SK-N-SH (cell line): ENCODE results near the gene TSHZ2. TPM values are rescaled to one million over a fixed set of nuclear protein-coding genes. Genes with fewer than 3 reads are reported as not detected.

Source experiments
- CTCF ChIA-PET: fragments of 300-600, 350-600 bp; formaldehyde crosslinking; extraction: SDS; loops from one replicate; lab custom pipeline; 2021; lab: Yijun Ruan, JAX
- POLR2A ChIA-PET: fragments of 350-600 bp; sonication (Branson Sonifier 250); formaldehyde crosslinking; extraction: SDS; loops from one replicate; lab custom pipeline; 2020; ENCODE audit warnings: antibody characterized with exemption, inconsistent platforms; lab: Yijun Ruan, JAX
- DNase-seq: peaks from one replicate; pipeline ENCODE4 v3.0.0; 2012
- H2AFZ ChIP-seq: fragments of 200-600 bp; sonication (generic); 2 replicates; pipeline ENCODE4 v1.8.1; 2016; ENCODE audit warnings: antibody characterized with exemption, mild to moderate bottlenecking, low read depth
- H3F3A ChIP-seq: fragments of 200-600 bp; sonication (generic); replicated peaks from 2 replicates; pipeline ENCODE3; 2016; ENCODE audit warnings: antibody characterized with exemption, mild to moderate bottlenecking; ENCODE audit not compliant: insufficient read depth
- H3K27ac ChIP-seq, 2 experiments: fragments of 200-500 bp in 1 of 2; fragments of 200-600 bp in 1 of 2; sonication (Bioruptor generic) in 1 of 2; sonication (generic), shearing (Covaris generic) in 1 of 2; 2 replicates each; pipeline versions ENCODE4 v1.5.1 to v1.6.1; 2014 to 2016; ENCODE audit warnings: low read depth in 2 of 2, inconsistent platforms in 1 of 2, low read length in 1 of 2, mild to moderate bottlenecking in 1 of 2, mixed read lengths in 1 of 2
- H3K27me3 ChIP-seq: fragments of 200-600 bp; sonication (generic), shearing (Covaris generic); 2 replicates; pipeline ENCODE4 v1.6.1; 2016; ENCODE audit warnings: mixed run types; ENCODE audit not compliant: insufficient read depth
- H3K36me3 ChIP-seq, 2 experiments: fragments of 200-500 bp in 1 of 2; fragments of 200-600 bp in 1 of 2; sonication (Bioruptor generic) in 1 of 2; sonication (generic) in 1 of 2; replicated peaks in 1 of 2; 2 replicates each; pipeline versions ENCODE3 to v1.5.1; 2014 to 2016; ENCODE audit warnings: low read length in 1 of 2, mild to moderate bottlenecking in 1 of 2; ENCODE audit not compliant: insufficient read depth in 2 of 2, control insufficient read depth in 1 of 2
- H3K4me1 ChIP-seq, 2 experiments: fragments of 200-500 bp in 1 of 2; fragments of 200-600 bp in 1 of 2; sonication (Bioruptor generic) in 1 of 2; sonication (generic), shearing (Covaris generic) in 1 of 2; 2 replicates each; pipeline versions ENCODE4 v1.5.1 to v1.6.1; 2014 to 2016; ENCODE audit warnings: low read depth in 1 of 2, low read length in 1 of 2, mixed run types in 1 of 2; ENCODE audit not compliant: insufficient read depth in 2 of 2, control insufficient read depth in 1 of 2
- H3K4me2 ChIP-seq: fragments of 200-600 bp; sonication (generic), shearing (Covaris generic); 2 replicates; pipeline ENCODE4 v1.6.1; 2017; ENCODE audit warnings: mixed run types
- H3K4me3 ChIP-seq, 2 experiments: fragments of 200-500 bp in 1 of 2; fragments of 200-600 bp in 1 of 2; sonication (Bioruptor generic) in 1 of 2; sonication (generic), shearing (Covaris generic) in 1 of 2; 2 replicates each; pipeline versions ENCODE4 v1.5.1 to v1.8.1; 2014 to 2016; ENCODE audit warnings: low read depth in 2 of 2, inconsistent platforms in 1 of 2, low read length in 1 of 2, mild to moderate bottlenecking in 1 of 2, mixed read lengths in 1 of 2, moderate library complexity in 1 of 2
- H3K79me2 ChIP-seq: fragments of 200-600 bp; sonication (generic); 2 replicates; pipeline ENCODE4 v1.8.1; 2017; ENCODE audit warnings: mild to moderate bottlenecking; ENCODE audit not compliant: insufficient read depth
- H3K9ac ChIP-seq: fragments of 200-600 bp; sonication (generic); 2 replicates; pipeline ENCODE4 v1.6.1; 2017; ENCODE audit warnings: mixed run types
- H3K9me2 ChIP-seq: fragments of 200-600 bp; sonication (generic); 2 replicates; pipeline ENCODE4 v1.6.1; 2017; ENCODE audit warnings: mixed run types
- H3K9me3 ChIP-seq: fragments of 200-600 bp; sonication (generic); 2 replicates; pipeline ENCODE4 v1.6.1; 2017; ENCODE audit warnings: mixed run types, mild to moderate bottlenecking, moderate library complexity
- H4K20me1 ChIP-seq: fragments of 200-600 bp; sonication (generic); 2 replicates; pipeline ENCODE4 v1.6.1; 2017; ENCODE audit warnings: mild to moderate bottlenecking, mixed run types; ENCODE audit not compliant: insufficient read depth
- EZH2phosphoT487 ChIP-seq: fragments of 200-600 bp; sonication (generic); IDR thresholded peaks from 2 replicates; pipeline ENCODE4 v1.6.1; 2017; ENCODE audit warnings: low read depth, mixed run types, mild to moderate bottlenecking, antibody characterized with exemption, moderate library complexity, borderline replicate concordance
- FOSL2 ChIP-seq: IDR thresholded peaks from 2 replicates; pipeline ENCODE4 v1.4.0; 2012; ENCODE audit warnings: low read depth, mild to moderate bottlenecking, moderate library complexity, borderline replicate concordance
- FOXJ3 ChIP-seq: sonication (generic); formaldehyde crosslinking; IDR thresholded peaks from 2 replicates; pipeline ENCODE4 v1.5.1; 2020; ENCODE audit warnings: mild to moderate bottlenecking, missing genetic modification reagents
- GATA2 ChIP-seq: sonication (generic); formaldehyde crosslinking; IDR thresholded peaks from 2 replicates; pipeline ENCODE4 v1.5.0; 2020; ENCODE audit warnings: mild to moderate bottlenecking, missing genetic modification reagents
- MEF2A ChIP-seq: IDR thresholded peaks from 2 replicates; pipeline ENCODE4 v1.4.0; 2012; ENCODE audit warnings: low read depth, borderline replicate concordance
- NFIC ChIP-seq: IDR thresholded peaks from 2 replicates; pipeline ENCODE4 v1.4.0; 2012; ENCODE audit warnings: borderline replicate concordance
- NRF1 ChIP-seq: IDR thresholded peaks from 2 replicates; pipeline ENCODE4 v1.6.1; 2012; ENCODE audit warnings: low read depth, mild to moderate bottlenecking, low read length
- POLR2AphosphoS5 ChIP-seq: IDR thresholded peaks from 2 replicates; pipeline ENCODE4 v1.6.1; 2012; ENCODE audit warnings: low read depth, low read length
- RFX5 ChIP-seq: IDR thresholded peaks from 2 replicates; pipeline ENCODE4 v1.6.1; 2012; ENCODE audit warnings: mild to moderate bottlenecking, improper control_type of control experiment, low read length
- SIN3A ChIP-seq: IDR thresholded peaks from 2 replicates; pipeline ENCODE4 v1.6.1; 2012; ENCODE audit warnings: low read depth, mild to moderate bottlenecking, low read length, moderate library complexity, borderline replicate concordance
- SMC3 ChIP-seq: IDR thresholded peaks from 2 replicates; pipeline ENCODE4 v1.6.1; 2012; ENCODE audit warnings: low read depth, low read length, improper control_type of control experiment
- TCF12 ChIP-seq: IDR thresholded peaks from 2 replicates; pipeline ENCODE4 v1.4.0; 2012
- TEAD4 ChIP-seq: IDR thresholded peaks from 2 replicates; pipeline ENCODE4 v1.4.0; 2012; ENCODE audit warnings: mild to moderate bottlenecking, borderline replicate concordance; ENCODE audit not compliant: insufficient read depth
- WGBS: methylation state at CpG from one replicate; pipeline ENCODE4 v1.1.6; 2017; ENCODE audit warnings: low lambda C conversion rate; 5-methylcytosine and 5-hydroxymethylcytosine counted together
- polyA plus RNA-seq, 3 experiments: library from polyadenylated mRNA; depleted of rRNA; stranded (reverse); fragments of >200 nt; gene quantifications; 2 replicates each; pipeline ENCODE4 v1.2.3, GENCODE V29; 2012
- TF ChIP-seq, protein P1 (sequence below): fragments of 150-350 bp; IDR thresholded peaks from 2 replicates; pipeline ENCODE4 v1.6.1; 2016; ENCODE audit warnings: mild to moderate bottlenecking, low read depth, low read length
- TF ChIP-seq, protein P2 (sequence below): fragments of 150-350 bp; IDR thresholded peaks from 2 replicates; pipeline ENCODE4 v1.6.1; 2017; ENCODE audit warnings: antibody characterized with exemption, low read length, low read depth, borderline replicate concordance
- TF ChIP-seq, protein P3 (sequence below): IDR thresholded peaks from 2 replicates; pipeline ENCODE4 v1.4.0; 2012; ENCODE audit warnings: low read depth, borderline replicate concordance
- TF ChIP-seq, protein P4 (sequence below): IDR thresholded peaks from 2 replicates; pipeline ENCODE4; 2012

The TSHZ2 gene
- polyA plus RNA-seq, 1 of the 3 experiments (the other 2 are of a cell fraction): 0.13 TPM

DNA sequence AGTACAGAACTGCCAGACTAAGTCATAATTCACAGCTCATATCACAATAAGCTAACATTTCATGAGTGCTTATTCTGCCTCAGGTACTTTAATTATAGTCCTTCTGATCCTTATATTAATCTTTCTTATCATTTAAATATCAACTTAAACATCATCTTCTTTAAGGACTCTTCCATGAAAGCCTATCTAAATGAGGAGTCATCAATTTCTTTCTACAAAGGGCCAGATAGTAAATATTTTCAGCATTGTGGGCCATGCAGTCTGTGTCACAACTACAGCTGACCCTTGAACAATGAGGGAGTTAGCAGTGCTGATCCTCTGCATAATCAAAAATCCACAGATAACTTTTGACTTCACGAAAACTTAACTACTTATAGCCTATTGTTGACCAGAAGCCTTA, 306.4 kb downstream of the TSHZ2 start:
- Histone ChIP-seq H3K9me3 (no peaks in the 10 kb centered on the region), H3K4me3 (no peak overlapping the region), H3K79me2 (no peaks in the 10 kb centered on the region), H3K4me2 (no peak overlapping the region), H3F3A (no peaks in the 10 kb centered on the region), H4K20me1 (no peaks in the 10 kb centered on the region), H2AFZ (no peak overlapping the region), H3K9ac (no peak overlapping the region), H3K9me2 (no peaks in the 10 kb centered on the region), H3K4me1 (peaks cover 0 to 3% of the 10 kb centered on the region in 2 experiments; a peak in 2 of 4 replicates), H3K27me3 (no peaks in the 10 kb centered on the region; the same call in 1 of the 2 replicates), H3K36me3 (no peaks in the 10 kb centered on the region), H3K27ac (no peak overlapping the region)
- CTCF ChIA-PET: interaction anchor here (1.2 kb wide), 1 partner anchor 92 kb away, joined by 3 read pairs; no protein-coding TSS in a partner anchor
- TF ChIP-seq TEAD4 (no peak), GATA2 (no peak), FOXJ3 (CRISPR knock-in tag) (no peak), SIN3A (no peak), MEF2A (no peak), RFX5 (no peak)
- WGBS: 40% methylated on average over 1 of the region's 1 CpG
- no peak for DNase-seq
- POLR2A ChIA-PET: no interaction called here

DNA sequence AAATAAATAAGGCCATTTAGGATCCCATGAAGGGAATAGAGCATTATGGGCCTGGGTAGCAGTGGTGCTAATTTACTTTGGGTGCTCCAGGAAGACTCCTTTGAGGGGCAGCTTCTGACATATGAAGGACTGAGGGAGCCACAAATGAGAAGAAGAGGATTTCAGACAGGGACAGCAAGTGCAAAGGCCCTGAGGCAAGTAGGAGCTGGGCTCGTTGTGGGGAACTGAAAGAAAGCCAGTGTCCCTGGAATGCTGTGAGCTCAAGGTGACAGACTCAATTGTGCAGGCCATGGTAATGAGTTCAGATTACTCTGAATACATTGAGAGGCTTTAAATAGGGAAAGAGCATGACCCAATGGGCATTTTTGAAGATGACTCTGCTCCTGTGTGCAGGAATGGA, 307.6 kb downstream of the TSHZ2 start:
- no peak for TF ChIP-seq TEAD4
- TF ChIP-seq NRF1: no peak
- no peak for TF ChIP-seq NFIC
- no peak for TF ChIP-seq TCF12
- no peak for TF ChIP-seq SMC3
- TF ChIP-seq, protein P1, sequence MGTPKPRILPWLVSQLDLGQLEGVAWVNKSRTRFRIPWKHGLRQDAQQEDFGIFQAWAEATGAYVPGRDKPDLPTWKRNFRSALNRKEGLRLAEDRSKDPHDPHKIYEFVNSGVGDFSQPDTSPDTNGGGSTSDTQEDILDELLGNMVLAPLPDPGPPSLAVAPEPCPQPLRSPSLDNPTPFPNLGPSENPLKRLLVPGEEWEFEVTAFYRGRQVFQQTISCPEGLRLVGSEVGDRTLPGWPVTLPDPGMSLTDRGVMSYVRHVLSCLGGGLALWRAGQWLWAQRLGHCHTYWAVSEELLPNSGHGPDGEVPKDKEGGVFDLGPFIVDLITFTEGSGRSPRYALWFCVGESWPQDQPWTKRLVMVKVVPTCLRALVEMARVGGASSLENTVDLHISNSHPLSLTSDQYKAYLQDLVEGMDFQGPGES: no peak
- TF ChIP-seq, protein P2, sequence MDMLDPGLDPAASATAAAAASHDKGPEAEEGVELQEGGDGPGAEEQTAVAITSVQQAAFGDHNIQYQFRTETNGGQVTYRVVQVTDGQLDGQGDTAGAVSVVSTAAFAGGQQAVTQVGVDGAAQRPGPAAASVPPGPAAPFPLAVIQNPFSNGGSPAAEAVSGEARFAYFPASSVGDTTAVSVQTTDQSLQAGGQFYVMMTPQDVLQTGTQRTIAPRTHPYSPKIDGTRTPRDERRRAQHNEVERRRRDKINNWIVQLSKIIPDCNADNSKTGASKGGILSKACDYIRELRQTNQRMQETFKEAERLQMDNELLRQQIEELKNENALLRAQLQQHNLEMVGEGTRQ: no peak
- TF ChIP-seq EZH2phosphoT487: no peak
- no peak for TF ChIP-seq POLR2AphosphoS5
- no peak for TF ChIP-seq RFX5
- no peak for TF ChIP-seq MEF2A
- TF ChIP-seq FOSL2: no peak
- TF ChIP-seq, protein P3, sequence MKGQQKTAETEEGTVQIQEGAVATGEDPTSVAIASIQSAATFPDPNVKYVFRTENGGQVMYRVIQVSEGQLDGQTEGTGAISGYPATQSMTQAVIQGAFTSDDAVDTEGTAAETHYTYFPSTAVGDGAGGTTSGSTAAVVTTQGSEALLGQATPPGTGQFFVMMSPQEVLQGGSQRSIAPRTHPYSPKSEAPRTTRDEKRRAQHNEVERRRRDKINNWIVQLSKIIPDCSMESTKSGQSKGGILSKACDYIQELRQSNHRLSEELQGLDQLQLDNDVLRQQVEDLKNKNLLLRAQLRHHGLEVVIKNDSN: no peak
- TF ChIP-seq, protein P4, sequence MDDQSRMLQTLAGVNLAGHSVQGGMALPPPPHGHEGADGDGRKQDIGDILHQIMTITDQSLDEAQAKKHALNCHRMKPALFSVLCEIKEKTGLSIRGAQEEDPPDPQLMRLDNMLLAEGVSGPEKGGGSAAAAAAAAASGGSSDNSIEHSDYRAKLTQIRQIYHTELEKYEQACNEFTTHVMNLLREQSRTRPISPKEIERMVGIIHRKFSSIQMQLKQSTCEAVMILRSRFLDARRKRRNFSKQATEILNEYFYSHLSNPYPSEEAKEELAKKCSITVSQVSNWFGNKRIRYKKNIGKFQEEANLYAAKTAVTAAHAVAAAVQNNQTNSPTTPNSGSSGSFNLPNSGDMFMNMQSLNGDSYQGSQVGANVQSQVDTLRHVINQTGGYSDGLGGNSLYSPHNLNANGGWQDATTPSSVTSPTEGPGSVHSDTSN: no peak
- no peak for TF ChIP-seq SIN3A
- Histone ChIP-seq H3K4me2 (no peak overlapping the region), H3K4me3 (no peak overlapping the region), H3K27me3 (peaks cover 7% of the 10 kb centered on the region; the same call in 1 of the 2 replicates), H3K9me2 (no peaks in the 10 kb centered on the region), H3K9ac (no peak overlapping the region), H3K79me2 (no peaks in the 10 kb centered on the region), H2AFZ (no peak overlapping the region), H3F3A (no peaks in the 10 kb centered on the region), H3K9me3 (no peaks in the 10 kb centered on the region), H3K4me1 (peaks cover 0 to 12% of the 10 kb centered on the region in 2 experiments; a peak in 2 of 4 replicates), H3K36me3 (no peaks in the 10 kb centered on the region), H4K20me1 (no peaks in the 10 kb centered on the region), H3K27ac (no peak overlapping the region)
- 10% methylated on average over 1 of the region's 1 CpG for WGBS
- no peak for DNase-seq
- POLR2A ChIA-PET: no interaction called here
- CTCF ChIA-PET: interaction anchor here (1.1 kb wide), 1 partner anchor 268 kb away, joined by 3 read pairs; no protein-coding TSS in a partner anchor
